Activated CD4-positive, alpha-beta T cell treated with anti-CD3 and anti-CD28 coated beads for 4 hours (primary cell): Measurements from ENCODE around the gene HAP1.

Experiments used
- DNase-seq, 2 donors: peaks; one replicate each; pipeline ENCODE4 v3.0.0-alpha.2; 2020

The HAP1 gene

DNA sequence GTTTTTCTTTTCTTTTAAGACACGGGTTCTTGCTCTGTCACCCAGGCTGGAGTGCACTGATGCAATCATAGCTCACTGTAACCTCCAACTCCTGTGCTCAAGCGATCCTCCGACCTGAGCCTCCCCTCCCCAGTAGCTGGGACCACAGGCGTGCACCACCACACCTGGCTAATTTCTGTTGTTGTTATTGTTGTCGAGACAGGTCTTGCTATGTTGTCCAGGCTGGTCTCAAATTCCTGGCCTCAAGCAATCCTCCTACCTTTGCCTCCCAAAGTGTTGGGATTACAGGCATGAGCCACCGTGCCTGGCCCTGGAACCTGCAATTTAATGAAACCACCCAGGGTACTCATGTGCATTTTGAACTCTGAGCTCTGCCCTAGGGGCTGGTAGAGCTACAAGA is 27.9 kb upstream of the HAP1 start:
- no peak for DNase-seq

DNA sequence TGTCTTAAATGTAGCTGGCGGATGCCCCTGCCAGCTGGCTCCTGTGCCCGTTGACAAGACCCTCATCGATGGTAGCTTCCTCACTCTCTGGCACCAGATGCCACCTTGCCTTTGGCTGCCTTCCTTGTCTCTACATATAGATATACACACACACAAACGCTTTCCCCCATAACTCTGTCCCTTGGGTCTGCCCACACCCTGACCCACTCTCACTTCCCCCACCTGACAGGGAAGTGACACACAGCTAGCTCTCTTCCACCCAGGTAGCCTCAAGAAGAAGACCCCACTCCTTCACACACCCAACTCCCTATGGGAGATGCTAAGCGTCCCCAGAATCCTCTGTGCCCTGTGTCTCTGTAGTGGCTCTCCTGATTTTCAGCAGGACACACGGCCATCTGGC is 26.4 kb upstream of the HAP1 start:
- no peak for DNase-seq

DNA sequence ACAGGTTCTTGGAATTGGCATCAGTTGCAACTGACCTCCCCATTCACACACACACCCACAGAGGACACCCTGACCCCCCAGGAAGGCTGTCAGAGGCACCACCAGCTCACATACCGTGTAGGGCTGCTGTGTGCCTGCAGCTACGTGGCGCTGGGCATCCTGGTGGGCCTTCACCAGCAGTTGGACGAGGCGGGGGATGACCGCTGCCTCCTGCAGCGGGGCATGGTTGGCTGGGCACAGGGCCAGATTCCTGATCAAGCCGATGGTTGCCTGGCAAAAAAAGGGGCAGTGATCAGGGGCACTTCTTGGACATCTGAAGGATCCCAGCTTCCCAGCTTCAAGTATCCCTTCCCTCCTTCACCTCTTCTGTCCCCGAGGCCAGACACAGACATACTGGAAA is 24.2 kb upstream of the HAP1 start:
- DNase-seq: no peak

DNA sequence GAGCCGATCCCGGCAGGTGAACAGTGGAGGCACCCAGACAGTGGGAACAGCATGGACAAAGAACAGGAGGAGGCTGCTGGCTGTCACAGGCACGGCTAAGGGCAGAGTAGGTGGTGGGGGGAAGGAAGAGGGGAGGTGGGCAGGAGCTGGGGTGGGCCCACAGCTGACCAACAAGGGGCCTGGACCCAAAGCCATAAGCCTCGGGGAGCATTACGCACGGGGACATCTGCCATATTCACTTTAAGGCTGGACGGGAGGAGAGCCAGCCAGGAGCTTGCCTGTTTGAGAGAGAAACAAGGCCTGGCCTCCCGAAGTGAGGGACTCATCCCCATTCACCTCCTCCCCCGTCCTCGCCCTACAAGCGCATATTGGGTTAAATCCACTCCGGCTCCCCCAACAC is 19.6 kb upstream of the HAP1 start:
- DNase-seq: no peak

DNA sequence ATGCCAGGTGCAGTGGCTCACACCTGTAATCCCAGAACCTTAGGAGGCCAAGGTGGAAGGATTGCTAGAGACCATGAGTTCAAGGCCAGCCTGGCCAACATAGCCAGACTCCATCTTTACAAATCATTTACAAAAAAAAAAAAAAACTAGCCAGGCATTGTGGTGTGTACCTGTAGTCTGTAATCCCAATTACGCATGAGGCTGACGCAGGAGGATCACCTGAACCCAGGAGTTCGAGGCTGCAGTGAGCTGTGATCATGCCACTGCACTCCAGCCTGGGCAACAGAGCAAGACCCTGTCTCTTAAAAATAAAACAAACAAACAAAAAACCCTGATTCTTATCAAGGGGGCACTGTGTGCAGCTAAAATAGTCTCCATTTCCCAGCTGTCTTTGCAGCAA is 16.8 kb upstream of the HAP1 start:
- DNase-seq: no peak

DNA sequence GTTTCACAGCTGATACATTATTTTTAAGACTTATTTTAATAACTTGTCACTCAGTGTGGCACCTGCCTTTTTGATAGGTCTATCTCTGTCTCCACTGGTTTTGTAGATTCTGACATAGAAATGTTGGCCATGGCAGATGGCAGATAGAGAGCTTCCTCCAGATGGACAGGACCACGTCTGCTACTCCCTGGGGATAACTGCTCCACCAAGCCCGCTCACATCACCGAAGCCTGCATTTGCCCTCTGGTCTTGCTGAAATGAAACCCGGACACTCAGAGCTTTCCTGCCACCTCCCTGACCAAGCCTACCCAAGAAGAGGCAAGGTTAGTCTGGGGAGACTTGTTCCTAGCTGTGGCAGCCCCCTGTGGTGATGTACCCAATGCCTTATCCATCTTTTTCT is 16.4 kb upstream of the HAP1 start:
- no peak for DNase-seq

DNA sequence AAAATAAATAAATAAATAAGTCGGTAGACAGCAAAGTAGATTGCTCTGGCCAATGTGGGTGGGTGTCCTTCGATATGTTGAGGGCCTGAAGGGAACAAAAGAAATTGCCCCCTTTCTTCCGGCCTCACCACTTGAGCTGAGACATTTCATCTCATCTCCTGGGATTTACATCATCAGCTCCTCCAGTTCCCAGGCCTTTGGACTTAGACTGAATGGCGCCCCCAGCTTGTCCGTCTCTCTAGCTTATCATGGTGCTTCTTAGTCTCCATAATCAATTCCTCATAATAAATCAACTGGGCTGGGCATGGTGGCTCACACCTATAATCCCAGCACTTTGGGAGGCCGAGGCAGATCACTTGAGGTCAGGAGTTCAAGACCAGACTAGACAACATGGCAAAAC is 13.8 kb upstream of the HAP1 start:
- no peak for DNase-seq

DNA sequence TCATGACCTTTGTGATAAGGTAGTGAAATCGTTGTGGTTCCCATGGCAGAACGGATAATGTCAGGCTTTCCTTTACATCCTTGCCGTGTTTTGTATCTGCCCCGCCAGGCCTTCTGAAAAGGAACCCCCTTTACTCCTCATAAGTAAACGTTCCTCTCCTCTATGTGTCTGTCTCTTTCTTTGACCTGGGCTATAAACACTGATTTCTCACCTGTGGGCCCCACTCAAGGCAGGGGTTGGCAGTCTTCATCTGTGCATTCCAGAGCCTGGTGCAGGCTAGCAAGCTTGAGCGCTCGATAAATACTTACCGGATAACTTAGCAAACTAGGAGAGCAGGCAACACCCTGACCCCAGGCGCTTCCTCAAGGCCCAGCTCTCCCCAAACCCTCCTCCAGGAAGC is 7.3 kb upstream of the HAP1 start:
- DNase-seq: no peak

DNA sequence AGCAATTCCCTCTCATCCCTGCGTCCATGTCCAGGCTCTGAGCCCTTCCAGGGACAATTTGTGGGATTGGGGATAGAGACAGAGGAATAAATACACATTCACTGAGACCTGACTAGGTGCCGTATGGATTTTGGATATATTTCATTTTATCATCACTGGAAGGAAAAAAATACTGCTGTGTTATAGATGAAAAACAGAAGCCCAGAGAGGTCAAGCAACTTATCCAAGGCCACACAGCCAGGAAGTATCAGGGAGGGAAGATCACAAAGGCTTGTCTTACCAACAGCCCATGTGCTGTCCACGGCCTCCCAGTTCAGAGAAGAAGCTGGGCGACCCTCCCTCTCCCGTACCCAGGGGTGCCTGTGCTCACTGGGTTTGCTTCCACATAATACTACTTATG is 6.1 kb upstream of the HAP1 start:
- DNase-seq: no peak

DNA sequence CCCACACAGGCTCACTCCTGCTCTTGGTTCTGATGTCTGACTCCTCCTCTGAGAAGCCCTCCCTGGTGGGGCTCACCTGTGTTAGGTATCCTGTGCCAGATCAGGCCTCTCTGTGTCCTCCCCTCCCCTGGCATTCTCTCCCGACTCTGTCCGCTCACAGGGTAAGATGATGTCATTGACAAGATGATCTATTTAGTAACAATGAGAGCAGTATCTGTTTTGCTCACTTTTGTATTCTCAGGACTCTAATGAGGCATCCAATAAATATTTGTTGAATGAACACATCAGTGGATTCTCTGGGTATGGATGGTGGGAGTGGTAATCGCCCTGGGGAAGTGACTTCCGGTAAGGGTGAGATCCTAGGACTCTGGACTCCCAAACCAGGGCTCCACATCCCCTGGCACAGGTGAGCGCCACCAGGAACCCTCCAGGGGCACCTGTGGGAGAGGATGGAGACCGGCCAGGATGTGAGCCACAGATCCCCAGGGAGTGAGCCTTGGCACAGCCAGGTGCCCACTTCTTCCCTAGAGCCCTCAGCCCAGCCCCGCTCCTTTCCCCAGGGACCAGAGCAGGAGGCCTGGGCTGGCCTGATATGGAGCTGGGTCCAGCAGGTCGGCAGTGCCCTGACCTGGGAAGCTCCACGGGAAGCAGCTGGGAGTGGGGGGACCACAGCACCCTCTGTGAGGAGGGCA is 5.4 kb upstream of the HAP1 start:
- DNase-seq: no peak

DNA sequence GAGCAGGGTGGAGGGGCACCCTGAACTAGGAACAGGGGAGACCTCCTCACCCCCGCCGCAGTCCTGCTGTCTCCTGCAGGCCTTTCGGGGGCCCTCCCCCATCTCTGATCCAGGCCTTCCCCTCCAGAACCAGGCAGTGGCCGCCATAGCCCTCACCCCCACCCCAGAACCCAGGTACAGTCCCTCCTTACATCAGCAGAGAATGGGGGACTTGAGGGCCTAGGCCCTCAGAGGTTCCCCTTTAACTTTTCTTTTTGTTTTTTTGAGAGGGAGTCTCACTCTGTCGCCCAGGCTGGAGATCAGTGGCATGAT is 4.3 kb upstream of the HAP1 start:
- no peak for DNase-seq

DNA sequence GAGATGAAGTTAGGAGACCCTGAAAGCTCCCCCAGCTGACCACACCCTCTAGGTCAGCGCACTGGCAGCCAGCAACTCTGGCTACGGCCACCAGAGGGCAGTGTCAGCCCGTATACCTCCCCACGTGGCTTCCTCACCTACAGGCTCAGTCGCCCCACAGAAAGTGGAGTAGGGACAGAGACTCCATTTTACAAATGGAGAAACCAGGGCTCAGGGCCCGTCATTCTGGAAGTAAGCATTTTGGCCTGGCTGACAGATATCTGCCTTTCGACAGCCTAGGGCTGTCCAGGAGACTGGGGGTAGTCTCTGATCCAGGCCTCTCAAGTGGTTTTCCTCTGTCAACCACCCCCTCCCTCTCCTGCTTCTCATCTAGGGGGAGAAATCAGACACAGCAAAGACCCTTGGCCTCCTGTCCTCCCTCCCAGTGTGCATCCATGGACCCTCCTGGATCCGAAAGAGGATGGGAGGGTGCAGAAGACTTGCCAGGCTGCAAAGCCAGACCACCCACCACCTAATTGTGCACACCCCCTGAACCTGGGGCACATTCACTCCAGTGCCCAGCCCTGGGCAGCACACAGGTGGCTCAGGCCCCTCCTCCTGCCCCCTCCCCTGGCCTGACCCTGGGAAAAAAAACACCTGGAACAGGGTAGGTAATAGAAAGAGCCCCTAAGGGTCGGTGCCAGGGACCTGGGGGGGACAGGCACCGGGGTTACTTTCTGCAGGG is 3.8 kb upstream of the HAP1 start:
- peak; percentile 69 to 77 for DNase-seq

DNA sequence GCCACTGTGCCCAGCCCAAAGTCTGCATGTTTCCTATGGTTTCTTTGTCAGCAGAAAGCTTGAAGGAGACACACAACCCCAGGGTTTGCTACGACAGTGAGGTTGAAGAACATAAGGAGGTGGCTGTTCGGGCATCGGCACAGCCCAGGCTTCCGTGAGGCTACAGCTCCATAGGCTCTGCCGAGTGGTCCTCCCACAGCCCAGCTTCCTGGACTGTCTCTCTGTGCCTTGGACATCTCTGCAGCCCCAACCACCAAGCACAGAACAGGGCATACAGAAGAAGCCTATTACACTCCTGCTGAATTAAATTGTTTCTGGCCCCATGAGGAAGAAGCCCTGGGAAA is 3.2 kb upstream of the HAP1 start:
- no peak for DNase-seq

DNA sequence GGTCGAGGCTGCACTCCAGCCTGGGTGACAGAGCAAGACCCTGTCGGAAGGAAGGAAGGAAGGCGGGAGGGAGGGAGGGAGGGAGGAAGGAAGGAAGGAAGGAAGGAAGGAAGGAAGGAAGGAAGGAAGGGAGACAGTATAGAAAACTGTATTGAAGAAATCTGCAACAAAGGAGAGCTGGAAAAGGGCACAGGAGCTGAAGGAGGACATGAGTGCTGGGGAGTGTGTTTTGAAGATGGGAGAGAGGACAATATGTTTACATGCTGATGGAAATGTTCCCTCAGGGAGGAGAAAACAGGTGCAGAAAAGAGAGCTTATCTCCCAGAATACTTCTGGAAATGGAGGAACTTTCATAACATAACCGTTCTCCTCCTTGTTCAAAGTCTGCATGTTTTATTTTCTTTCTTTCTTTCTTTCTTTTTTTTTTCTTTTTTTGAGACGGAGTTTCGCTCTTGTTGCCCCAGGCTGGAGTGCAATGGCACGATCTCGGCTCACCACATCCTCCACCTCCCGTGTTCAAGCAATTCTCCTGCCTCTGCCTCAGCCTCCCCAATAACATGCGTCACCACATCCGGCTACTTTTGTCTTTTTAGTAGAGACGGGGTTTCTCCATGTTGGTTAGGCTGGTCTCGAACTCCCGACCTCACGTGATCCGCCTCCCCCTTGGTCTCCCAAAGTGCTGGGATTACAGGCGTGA is 2.7 kb upstream of the HAP1 start:
- no peak for DNase-seq

DNA sequence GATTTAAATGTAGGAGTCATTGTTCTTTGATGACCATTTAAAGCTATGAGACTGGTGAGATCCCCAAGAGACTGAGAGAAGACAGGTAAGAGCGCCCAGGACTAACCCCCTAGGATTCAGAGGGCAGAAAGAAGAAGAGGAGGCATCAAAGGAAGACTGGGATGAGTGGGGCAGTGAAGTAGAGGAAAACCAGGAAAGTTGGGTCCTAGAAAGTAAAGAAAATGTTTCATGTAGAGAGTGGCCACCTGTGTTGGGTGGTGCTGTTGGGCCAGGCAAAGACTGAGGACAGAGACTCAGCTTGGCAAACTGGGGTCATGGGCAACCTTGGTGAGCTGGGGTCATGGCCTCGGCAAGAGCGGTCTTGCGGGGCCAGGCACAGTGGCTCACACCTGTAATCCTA is 1.3 kb upstream of the HAP1 start:
- DNase-seq: no peak

DNA sequence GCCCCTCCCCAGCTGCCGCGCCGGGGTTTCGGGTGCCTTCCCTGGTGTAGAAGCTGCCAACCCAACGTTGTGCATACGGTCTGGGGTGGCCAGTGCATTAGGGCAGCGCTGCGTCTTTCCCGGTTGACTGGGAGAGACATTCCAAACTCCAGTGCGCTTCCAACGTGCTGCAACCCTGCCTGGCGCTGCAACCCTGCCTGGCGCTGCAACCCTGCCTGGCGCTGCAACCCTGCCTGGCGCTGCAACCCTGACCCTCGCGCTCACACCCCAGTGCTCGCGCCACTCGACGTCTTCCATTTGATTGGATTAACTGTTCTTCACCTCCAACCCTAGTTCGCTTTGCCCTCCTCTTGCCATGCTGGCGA is 488 bp upstream of the HAP1 start:
- no peak for DNase-seq

DNA sequence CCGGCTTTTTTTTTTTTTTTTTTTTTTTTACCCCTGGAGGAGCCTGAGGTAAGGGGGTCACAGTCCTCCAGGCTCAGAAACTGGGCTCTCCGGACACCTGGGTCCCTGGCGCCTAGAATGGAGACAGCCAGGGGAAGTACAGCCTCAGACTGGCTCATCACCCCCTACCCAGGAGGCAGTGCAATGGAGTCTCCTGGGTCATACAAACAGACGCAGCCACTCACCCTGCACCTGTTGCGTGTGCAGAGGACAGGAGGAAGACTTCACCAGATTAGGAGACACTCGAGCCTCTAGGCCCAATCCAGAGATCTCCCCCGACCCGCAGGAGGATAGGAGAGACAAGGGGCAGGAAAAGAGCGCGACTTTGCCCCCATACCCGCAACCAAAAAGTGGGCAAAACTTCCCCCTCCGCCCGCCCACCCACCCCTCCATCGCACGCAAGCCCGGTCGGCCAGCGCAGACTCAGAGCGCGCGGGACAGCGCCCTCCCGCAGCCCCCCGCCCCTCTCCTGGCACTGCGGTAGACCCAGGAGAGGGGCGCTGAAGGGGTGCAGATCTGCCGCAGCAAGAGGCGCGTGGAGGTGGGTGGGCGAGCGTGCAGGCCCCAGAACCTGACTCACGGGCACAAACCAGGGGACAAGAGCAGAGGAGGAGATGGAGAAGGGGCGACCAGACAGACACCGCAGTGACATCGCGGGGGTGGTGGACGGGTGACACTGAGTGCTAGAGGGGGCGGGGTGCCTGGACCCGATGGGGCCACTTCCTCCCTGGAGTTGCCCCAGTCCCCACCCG is 900 bp downstream of the HAP1 start:
- DNase-seq: no peak

DNA sequence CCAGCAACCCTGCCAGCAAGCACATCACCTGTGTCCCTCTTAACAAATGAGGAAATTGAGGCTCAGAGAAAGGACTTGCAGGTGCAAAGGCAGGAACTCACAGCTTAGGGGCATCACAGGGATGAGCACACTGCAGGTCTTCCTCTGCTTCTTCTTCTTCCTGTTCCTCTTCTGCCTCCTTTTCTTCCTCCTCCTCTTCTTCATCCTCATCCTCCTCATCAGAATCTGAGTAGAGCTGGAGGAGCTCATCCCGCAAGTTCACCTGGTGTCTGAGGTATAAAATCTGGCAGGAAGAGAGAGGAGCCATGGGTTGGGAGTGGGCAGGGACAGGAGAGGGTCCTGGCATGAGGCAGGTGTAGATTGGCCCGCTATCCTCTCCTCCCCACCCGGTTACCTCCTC is 2.6 kb downstream of the HAP1 start:
- no peak for DNase-seq

DNA sequence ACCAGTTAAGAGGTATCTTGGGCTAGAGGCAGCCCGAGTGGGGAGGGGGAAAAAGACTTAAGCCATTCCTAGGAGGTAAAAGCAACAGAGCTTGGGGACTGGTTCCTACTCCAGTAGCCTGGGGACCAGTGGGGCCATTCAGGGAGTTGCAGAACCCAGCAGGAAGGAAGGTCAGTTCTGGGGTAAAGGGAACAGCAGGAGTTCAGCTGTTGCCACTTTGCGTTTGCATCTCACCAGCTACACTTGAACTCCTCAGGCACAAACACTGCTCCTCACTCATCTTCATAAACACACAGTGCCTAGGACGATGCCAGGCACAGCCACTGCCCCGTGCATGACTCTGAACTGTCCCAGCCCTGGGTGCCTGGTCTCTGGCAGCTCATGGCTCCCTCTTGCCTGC is 4.0 kb downstream of the HAP1 start:
- no peak for DNase-seq

DNA sequence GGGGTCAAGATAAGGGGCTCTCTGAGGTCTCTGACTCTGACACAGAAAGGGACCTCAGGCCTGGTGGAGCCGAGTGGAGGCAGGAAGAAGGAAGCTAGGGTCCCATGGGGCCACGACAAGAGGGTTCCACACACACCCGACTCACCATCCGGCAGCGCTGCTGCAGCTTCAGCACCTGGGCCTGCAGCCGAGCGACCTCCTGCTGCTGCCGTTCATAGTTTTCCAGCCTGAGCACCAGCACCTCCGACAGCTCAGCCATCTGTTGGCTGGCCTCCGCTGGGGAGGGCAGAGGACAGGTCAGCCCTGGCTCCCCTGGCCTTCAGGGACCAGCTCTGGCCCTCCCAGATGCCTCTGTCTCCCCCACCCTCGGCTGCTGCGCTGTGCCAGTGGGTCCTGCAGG is 6.4 kb downstream of the HAP1 start:
- DNase-seq: no peak

DNA sequence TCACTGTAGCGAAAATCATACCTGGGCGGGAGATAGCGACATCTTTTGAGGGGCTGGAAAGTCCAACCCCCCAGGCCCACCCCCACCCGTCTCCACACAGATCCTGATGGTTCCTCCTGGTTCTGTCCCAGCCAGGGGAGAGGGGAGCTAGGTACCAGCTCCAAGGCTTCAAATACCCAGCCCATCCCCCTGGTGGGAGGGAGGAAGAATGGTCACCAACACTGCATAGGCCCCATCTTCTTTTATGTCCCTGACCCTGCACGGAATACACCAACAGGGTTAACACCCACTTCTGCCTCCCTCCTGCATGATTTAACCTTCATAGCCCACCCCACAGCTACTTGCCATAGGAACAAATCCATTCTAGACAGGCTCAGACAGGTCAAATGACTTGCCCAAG is 9.3 kb downstream of the HAP1 start:
- DNase-seq: no peak

DNA sequence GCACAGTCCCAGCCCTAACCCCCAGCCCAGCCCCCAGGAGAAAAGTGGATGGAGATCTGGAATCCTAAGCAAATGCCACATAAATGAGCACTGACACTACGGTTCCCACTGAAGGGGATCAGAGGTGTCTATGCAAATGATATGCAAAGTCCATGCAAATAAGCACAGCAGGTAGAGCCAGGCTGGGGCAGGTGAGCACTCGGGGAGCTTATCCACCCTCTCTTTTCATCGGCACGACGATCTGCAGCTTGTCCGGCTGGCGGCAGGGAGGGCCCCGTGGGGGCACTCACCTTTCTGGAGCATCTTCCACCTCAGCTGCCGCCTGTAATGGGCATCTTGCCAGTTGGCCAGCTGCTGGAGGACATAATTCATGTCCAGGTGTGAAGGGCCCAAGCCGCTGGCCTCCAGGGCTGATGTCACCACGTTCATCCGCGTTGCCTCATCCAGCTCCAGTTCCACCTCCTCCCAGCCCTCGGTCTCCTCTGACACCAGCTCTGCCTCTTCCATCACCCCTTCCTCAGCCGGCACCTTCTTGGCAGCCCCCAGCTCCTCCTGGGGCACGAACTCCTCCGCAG is 9.9 kb downstream of the HAP1 start:
- no peak for DNase-seq

DNA sequence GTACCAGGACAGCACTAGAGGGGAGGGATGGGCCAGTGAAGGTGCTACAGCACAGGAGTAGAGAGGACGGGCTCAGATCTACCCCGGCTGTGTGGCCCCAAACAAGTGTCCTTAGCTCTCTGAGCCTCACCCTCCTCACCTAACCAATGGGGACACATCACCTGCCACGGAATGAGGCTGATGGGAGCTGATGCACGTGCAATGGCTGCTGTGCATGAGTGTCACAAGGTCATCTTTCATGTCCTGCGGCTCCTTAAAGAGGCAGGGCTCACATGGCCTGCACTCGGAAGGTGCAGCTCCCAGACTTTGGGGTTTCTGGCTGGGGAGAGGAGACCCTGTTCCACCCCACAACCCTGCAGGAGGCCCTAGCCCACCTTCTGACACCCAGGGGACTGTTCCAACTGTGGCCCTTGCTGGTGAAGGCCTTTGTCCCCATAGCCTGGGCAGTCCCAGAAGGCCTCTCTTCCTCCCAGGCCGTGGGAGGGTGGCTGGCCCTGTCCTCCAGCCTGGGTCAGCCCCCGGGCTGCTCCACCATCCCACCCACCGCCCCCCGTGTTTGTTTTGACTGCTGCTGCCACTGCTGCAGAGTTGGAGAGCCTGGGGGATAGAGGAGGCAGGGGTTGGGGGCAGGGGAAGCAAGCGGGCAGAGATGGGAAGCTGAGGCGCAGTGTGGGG is 10.5 kb downstream of the HAP1 start:
- no peak for DNase-seq
